SK-N-SH (cell line): Measurements from ENCODE around the gene TTC28. TPM values are rescaled to one million over a fixed set of nuclear protein-coding genes. Genes with fewer than 3 reads are reported as not detected.

Source experiments
- CTCF ChIA-PET: fragments of 300-600, 350-600 bp; formaldehyde crosslinking; extraction: SDS; loops from one replicate; lab custom pipeline; 2021; lab: Yijun Ruan, JAX
- POLR2A ChIA-PET: fragments of 350-600 bp; sonication (Branson Sonifier 250); formaldehyde crosslinking; extraction: SDS; loops from one replicate; lab custom pipeline; 2020; ENCODE audit warnings: antibody characterized with exemption, inconsistent platforms; lab: Yijun Ruan, JAX
- DNase-seq: peaks from one replicate; pipeline ENCODE4 v3.0.0; 2012
- H2AFZ ChIP-seq: fragments of 200-600 bp; sonication (generic); 2 replicates; pipeline ENCODE4 v1.8.1; 2016; ENCODE audit warnings: antibody characterized with exemption, mild to moderate bottlenecking, low read depth
- H3F3A ChIP-seq: fragments of 200-600 bp; sonication (generic); replicated peaks from 2 replicates; pipeline ENCODE3; 2016; ENCODE audit warnings: antibody characterized with exemption, mild to moderate bottlenecking; ENCODE audit not compliant: insufficient read depth
- H3K27ac ChIP-seq, 2 experiments: fragments of 200-500 bp in 1 of 2; fragments of 200-600 bp in 1 of 2; sonication (Bioruptor generic) in 1 of 2; sonication (generic), shearing (Covaris generic) in 1 of 2; 2 replicates each; pipeline versions ENCODE4 v1.5.1 to v1.6.1; 2014 to 2016; ENCODE audit warnings: low read depth in 2 of 2, inconsistent platforms in 1 of 2, low read length in 1 of 2, mild to moderate bottlenecking in 1 of 2, mixed read lengths in 1 of 2
- H3K27me3 ChIP-seq: fragments of 200-600 bp; sonication (generic), shearing (Covaris generic); 2 replicates; pipeline ENCODE4 v1.6.1; 2016; ENCODE audit warnings: mixed run types; ENCODE audit not compliant: insufficient read depth
- H3K36me3 ChIP-seq, 2 experiments: fragments of 200-500 bp in 1 of 2; fragments of 200-600 bp in 1 of 2; sonication (Bioruptor generic) in 1 of 2; sonication (generic) in 1 of 2; replicated peaks in 1 of 2; 2 replicates each; pipeline versions ENCODE3 to v1.5.1; 2014 to 2016; ENCODE audit warnings: low read length in 1 of 2, mild to moderate bottlenecking in 1 of 2; ENCODE audit not compliant: insufficient read depth in 2 of 2, control insufficient read depth in 1 of 2
- H3K4me1 ChIP-seq, 2 experiments: fragments of 200-500 bp in 1 of 2; fragments of 200-600 bp in 1 of 2; sonication (Bioruptor generic) in 1 of 2; sonication (generic), shearing (Covaris generic) in 1 of 2; 2 replicates each; pipeline versions ENCODE4 v1.5.1 to v1.6.1; 2014 to 2016; ENCODE audit warnings: low read depth in 1 of 2, low read length in 1 of 2, mixed run types in 1 of 2; ENCODE audit not compliant: insufficient read depth in 2 of 2, control insufficient read depth in 1 of 2
- H3K4me2 ChIP-seq: fragments of 200-600 bp; sonication (generic), shearing (Covaris generic); 2 replicates; pipeline ENCODE4 v1.6.1; 2017; ENCODE audit warnings: mixed run types
- H3K4me3 ChIP-seq, 2 experiments: fragments of 200-500 bp in 1 of 2; fragments of 200-600 bp in 1 of 2; sonication (Bioruptor generic) in 1 of 2; sonication (generic), shearing (Covaris generic) in 1 of 2; 2 replicates each; pipeline versions ENCODE4 v1.5.1 to v1.8.1; 2014 to 2016; ENCODE audit warnings: low read depth in 2 of 2, inconsistent platforms in 1 of 2, low read length in 1 of 2, mild to moderate bottlenecking in 1 of 2, mixed read lengths in 1 of 2, moderate library complexity in 1 of 2
- H3K79me2 ChIP-seq: fragments of 200-600 bp; sonication (generic); 2 replicates; pipeline ENCODE4 v1.8.1; 2017; ENCODE audit warnings: mild to moderate bottlenecking; ENCODE audit not compliant: insufficient read depth
- H3K9ac ChIP-seq: fragments of 200-600 bp; sonication (generic); 2 replicates; pipeline ENCODE4 v1.6.1; 2017; ENCODE audit warnings: mixed run types
- H3K9me2 ChIP-seq: fragments of 200-600 bp; sonication (generic); 2 replicates; pipeline ENCODE4 v1.6.1; 2017; ENCODE audit warnings: mixed run types
- H3K9me3 ChIP-seq: fragments of 200-600 bp; sonication (generic); 2 replicates; pipeline ENCODE4 v1.6.1; 2017; ENCODE audit warnings: mixed run types, mild to moderate bottlenecking, moderate library complexity
- H4K20me1 ChIP-seq: fragments of 200-600 bp; sonication (generic); 2 replicates; pipeline ENCODE4 v1.6.1; 2017; ENCODE audit warnings: mild to moderate bottlenecking, mixed run types; ENCODE audit not compliant: insufficient read depth
- CHD2 ChIP-seq: fragments of 150-350 bp; IDR thresholded peaks from 2 replicates; pipeline ENCODE4 v1.6.1; 2018; ENCODE audit warnings: low read length; ENCODE audit not compliant: partially characterized antibody
- ELF1 ChIP-seq: IDR thresholded peaks from 2 replicates; pipeline ENCODE4 v1.4.0; 2012
- EP300 ChIP-seq, 2 experiments: IDR thresholded peaks; 2 replicates each; pipeline versions ENCODE4 v1.4.0 to v1.6.1; 2012; ENCODE audit warnings: borderline replicate concordance in 1 of 2, low read depth in 1 of 2, low read length in 1 of 2
- EZH2phosphoT487 ChIP-seq: fragments of 200-600 bp; sonication (generic); IDR thresholded peaks from 2 replicates; pipeline ENCODE4 v1.6.1; 2017; ENCODE audit warnings: low read depth, mixed run types, mild to moderate bottlenecking, antibody characterized with exemption, moderate library complexity, borderline replicate concordance
- FOXJ3 ChIP-seq: sonication (generic); formaldehyde crosslinking; IDR thresholded peaks from 2 replicates; pipeline ENCODE4 v1.5.1; 2020; ENCODE audit warnings: mild to moderate bottlenecking, missing genetic modification reagents
- FOXM1 ChIP-seq: IDR thresholded peaks from 2 replicates; pipeline ENCODE4 v1.4.0; 2012; ENCODE audit warnings: low read depth, mild to moderate bottlenecking
- GABPA ChIP-seq: IDR thresholded peaks from 2 replicates; pipeline ENCODE4 v1.4.0; 2012; ENCODE audit warnings: low read depth, mild to moderate bottlenecking
- MXI1 ChIP-seq: IDR thresholded peaks from 2 replicates; pipeline ENCODE4 v1.6.1; 2012; ENCODE audit warnings: mild to moderate bottlenecking, low read depth, low read length, improper control_type of control experiment
- POLR2AphosphoS5 ChIP-seq: IDR thresholded peaks from 2 replicates; pipeline ENCODE4 v1.6.1; 2012; ENCODE audit warnings: low read depth, low read length
- RCOR1 ChIP-seq: fragments of 150-350 bp; IDR thresholded peaks from 2 replicates; pipeline ENCODE4 v1.6.1; 2017; ENCODE audit warnings: antibody characterized with exemption, low read length
- REST ChIP-seq: IDR thresholded peaks from 2 replicates; pipeline ENCODE4 v1.6.1; 2012; ENCODE audit warnings: mild to moderate bottlenecking, low read depth, low read length, moderate library complexity
- RFX5 ChIP-seq: IDR thresholded peaks from 2 replicates; pipeline ENCODE4 v1.6.1; 2012; ENCODE audit warnings: mild to moderate bottlenecking, improper control_type of control experiment, low read length
- RXRA ChIP-seq: IDR thresholded peaks from 2 replicates; pipeline ENCODE4 v1.4.0; 2012; ENCODE audit warnings: low read depth, mild to moderate bottlenecking, borderline replicate concordance
- TAF1 ChIP-seq: IDR thresholded peaks from 2 replicates; pipeline ENCODE4 v1.6.1; 2012; ENCODE audit warnings: low read depth, mild to moderate bottlenecking, low read length, moderate library complexity, borderline replicate concordance
- TCF12 ChIP-seq: IDR thresholded peaks from 2 replicates; pipeline ENCODE4 v1.4.0; 2012
- ZBTB33 ChIP-seq: IDR thresholded peaks from 2 replicates; pipeline ENCODE4 v1.4.0; 2012; ENCODE audit warnings: low read depth, borderline replicate concordance
- WGBS: methylation state at CpG from one replicate; pipeline ENCODE4 v1.1.6; 2017; ENCODE audit warnings: low lambda C conversion rate; 5-methylcytosine and 5-hydroxymethylcytosine counted together
- polyA plus RNA-seq, 3 experiments: library from polyadenylated mRNA; depleted of rRNA; stranded (reverse); fragments of >200 nt; gene quantifications; 2 replicates each; pipeline ENCODE4 v1.2.3, GENCODE V29; 2012
- TF ChIP-seq, protein P1 (sequence below): IDR thresholded peaks from 2 replicates; pipeline ENCODE4; 2012
- TF ChIP-seq, protein P2 (sequence below): fragments of 150-350 bp; IDR thresholded peaks from 2 replicates; pipeline ENCODE4 v1.6.1; 2016; ENCODE audit warnings: mild to moderate bottlenecking, low read depth, low read length
- TF ChIP-seq, protein P3 (sequence below): IDR thresholded peaks from 2 replicates; pipeline ENCODE4 v1.4.0; 2012; ENCODE audit warnings: low read depth

The TTC28 gene
- polyA plus RNA-seq, 1 of the 3 experiments (the other 2 are of a cell fraction): 5.9 TPM

DNA sequence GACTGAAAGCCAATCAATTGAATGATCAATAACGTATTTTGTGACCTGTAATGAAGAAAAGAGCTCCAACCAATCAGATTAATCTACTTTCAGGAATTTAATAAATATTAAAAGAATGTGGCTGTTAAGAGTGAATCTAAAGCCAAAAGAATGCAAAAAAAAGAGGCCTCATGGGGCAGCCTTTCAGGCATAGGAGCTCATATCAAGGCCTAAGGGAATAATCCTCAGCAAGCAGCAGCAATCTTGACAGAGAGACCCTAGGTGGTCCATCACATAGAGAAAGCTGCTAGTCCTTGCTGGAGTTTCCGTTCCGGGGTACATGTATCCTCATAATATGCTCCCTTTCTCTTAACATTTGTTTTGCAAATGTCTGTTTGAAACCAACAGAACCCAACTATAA lies 447.4 kb downstream of the TTC28 start:
- WGBS: 97% methylated on average over 3 of the region's 3 CpGs
- CTCF ChIA-PET: interaction anchor here (0.7 to 1.5 kb wide), 4 partner anchors 9 to 120 kb away, joined by 3 to 6 read pairs (median 5); no protein-coding TSS in a partner anchor
- no peak overlapping the region for H2AFZ ChIP-seq

GRCh38 chr22:28231441-28231840 lies 448.2 kb downstream of the TTC28 start:
- H3K4me1 ChIP-seq: peaks cover 0 to 28% of the 10 kb centered on the region in 2 experiments; a peak in 3 of 4 replicates
- CTCF ChIA-PET: interaction anchor here (1.2 to 1.3 kb wide), 2 partner anchors 21 to 119 kb away, joined by 6 read pairs; no protein-coding TSS in a partner anchor
- POLR2A ChIA-PET: no interaction called here
- peaks cover 3% of the 10 kb centered on the region; the same call in 1 of the 2 replicates for H3K79me2 ChIP-seq
- H3K9ac ChIP-seq: no peak overlapping the region
- no peaks in the 10 kb centered on the region for H3K36me3 ChIP-seq
- H3K9me2 ChIP-seq: no peaks in the 10 kb centered on the region
- H3K9me3 ChIP-seq: no peaks in the 10 kb centered on the region
- H3K4me3 ChIP-seq: no peak overlapping the region
- H2AFZ ChIP-seq: no peak overlapping the region
- DNase-seq: no peak
- H3F3A ChIP-seq: peaks cover 10% of the 10 kb centered on the region
- H4K20me1 ChIP-seq: no peaks in the 10 kb centered on the region
- H3K4me2 ChIP-seq: no peak overlapping the region
- H3K27me3 ChIP-seq: no peaks in the 10 kb centered on the region
- H3K27ac ChIP-seq: no peak overlapping the region
- TF ChIP-seq MXI1 (no peak), EZH2phosphoT487 (no peak), CHD2 (no peak), ZBTB33 (no peak), ELF1 (no peak), RCOR1 (no peak), EP300 (IDR thresholded peaks at IDR 0.05; ENCODE audit: borderline replicate concordance in 1 of 2, low read depth in 1 of 2, low read length in 1 of 2) (no peak)
- TF ChIP-seq, protein P1, sequence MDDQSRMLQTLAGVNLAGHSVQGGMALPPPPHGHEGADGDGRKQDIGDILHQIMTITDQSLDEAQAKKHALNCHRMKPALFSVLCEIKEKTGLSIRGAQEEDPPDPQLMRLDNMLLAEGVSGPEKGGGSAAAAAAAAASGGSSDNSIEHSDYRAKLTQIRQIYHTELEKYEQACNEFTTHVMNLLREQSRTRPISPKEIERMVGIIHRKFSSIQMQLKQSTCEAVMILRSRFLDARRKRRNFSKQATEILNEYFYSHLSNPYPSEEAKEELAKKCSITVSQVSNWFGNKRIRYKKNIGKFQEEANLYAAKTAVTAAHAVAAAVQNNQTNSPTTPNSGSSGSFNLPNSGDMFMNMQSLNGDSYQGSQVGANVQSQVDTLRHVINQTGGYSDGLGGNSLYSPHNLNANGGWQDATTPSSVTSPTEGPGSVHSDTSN: no peak
- TF ChIP-seq, protein P2, sequence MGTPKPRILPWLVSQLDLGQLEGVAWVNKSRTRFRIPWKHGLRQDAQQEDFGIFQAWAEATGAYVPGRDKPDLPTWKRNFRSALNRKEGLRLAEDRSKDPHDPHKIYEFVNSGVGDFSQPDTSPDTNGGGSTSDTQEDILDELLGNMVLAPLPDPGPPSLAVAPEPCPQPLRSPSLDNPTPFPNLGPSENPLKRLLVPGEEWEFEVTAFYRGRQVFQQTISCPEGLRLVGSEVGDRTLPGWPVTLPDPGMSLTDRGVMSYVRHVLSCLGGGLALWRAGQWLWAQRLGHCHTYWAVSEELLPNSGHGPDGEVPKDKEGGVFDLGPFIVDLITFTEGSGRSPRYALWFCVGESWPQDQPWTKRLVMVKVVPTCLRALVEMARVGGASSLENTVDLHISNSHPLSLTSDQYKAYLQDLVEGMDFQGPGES: no peak
- TF ChIP-seq, protein P3, sequence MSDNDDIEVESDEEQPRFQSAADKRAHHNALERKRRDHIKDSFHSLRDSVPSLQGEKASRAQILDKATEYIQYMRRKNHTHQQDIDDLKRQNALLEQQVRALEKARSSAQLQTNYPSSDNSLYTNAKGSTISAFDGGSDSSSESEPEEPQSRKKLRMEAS: no peak

More for the DNA sequence above, 447.4 kb downstream of the TTC28 start:
- no peak for DNase-seq
- POLR2A ChIA-PET: no interaction called here
- peaks cover 0 to 28% of the 10 kb centered on the region in 2 experiments; a peak in 3 of 4 replicates for H3K4me1 ChIP-seq
- no peak overlapping the region for H3K4me3 ChIP-seq
- no peak for TF ChIP-seq TCF12
- no peak for TF ChIP-seq RCOR1
- no peak for TF ChIP-seq CHD2
- no peak for TF ChIP-seq POLR2AphosphoS5
- no peak for TF ChIP-seq TAF1
- no peak for TF ChIP-seq RXRA
- no peak for TF ChIP-seq FOXJ3 (CRISPR knock-in tag)
- TF ChIP-seq GABPA: no peak
- no peak for TF ChIP-seq FOXM1
- TF ChIP-seq MXI1: no peak
- no peak for TF ChIP-seq RFX5
- TF ChIP-seq REST: no peak
- H3K36me3 ChIP-seq: no peaks in the 10 kb centered on the region
- no peak overlapping the region for H3K27ac ChIP-seq
- no peak overlapping the region for H3K9ac ChIP-seq
- peaks cover 10% of the 10 kb centered on the region for H3F3A ChIP-seq
- peaks cover 3% of the 10 kb centered on the region; the same call in 1 of the 2 replicates for H3K79me2 ChIP-seq
- H3K27me3 ChIP-seq: no peaks in the 10 kb centered on the region
- H3K9me3 ChIP-seq: no peaks in the 10 kb centered on the region
- H4K20me1 ChIP-seq: no peaks in the 10 kb centered on the region
- no peaks in the 10 kb centered on the region for H3K9me2 ChIP-seq
- no peak overlapping the region for H3K4me2 ChIP-seq
